ENCODE measurements around the gene CROCC2.

CROCC2 gene

DNA sequence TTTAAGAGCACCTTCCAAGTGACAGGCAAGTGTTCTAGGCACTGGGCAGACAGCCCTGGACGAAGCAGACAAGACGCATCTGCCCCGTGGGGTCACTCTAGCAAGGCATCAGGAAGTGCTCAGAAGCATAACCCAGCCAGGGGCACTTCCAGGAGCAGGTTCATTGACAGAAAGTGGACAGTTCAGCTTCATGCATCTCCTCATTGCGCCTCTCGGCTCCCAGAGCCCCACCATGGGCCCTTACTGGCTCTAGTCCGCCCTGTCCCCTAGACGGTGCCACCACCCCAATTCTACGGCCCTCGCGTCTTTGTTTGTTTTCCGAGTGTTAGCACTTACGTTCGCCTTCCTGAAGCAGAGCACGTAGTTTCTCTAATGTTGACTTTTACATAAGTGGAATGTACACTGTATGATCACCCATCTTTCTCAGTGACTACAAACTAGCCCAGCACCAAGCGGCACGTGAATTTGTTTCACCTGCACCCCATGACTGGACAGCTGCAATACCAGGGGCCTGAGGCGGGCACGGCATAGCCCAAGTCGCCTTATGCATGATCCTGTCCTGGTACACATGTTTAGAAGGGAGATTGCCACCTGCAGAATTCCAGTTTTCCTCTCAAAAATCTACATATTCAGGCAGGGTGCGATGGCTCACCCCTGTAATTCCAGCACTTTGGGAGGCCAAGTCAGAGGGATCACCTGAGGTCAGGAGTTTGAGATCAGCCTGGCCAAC lies 125.5 kb downstream of the CROCC2 start:
- DNase-seq (ENCODE audit: low read depth), result no peak
- H3K4me3 ChIP-seq (ENCODE audit: low read depth, low read length), result no peak overlapping the region
- TF ChIP-seq, protein P1, sequence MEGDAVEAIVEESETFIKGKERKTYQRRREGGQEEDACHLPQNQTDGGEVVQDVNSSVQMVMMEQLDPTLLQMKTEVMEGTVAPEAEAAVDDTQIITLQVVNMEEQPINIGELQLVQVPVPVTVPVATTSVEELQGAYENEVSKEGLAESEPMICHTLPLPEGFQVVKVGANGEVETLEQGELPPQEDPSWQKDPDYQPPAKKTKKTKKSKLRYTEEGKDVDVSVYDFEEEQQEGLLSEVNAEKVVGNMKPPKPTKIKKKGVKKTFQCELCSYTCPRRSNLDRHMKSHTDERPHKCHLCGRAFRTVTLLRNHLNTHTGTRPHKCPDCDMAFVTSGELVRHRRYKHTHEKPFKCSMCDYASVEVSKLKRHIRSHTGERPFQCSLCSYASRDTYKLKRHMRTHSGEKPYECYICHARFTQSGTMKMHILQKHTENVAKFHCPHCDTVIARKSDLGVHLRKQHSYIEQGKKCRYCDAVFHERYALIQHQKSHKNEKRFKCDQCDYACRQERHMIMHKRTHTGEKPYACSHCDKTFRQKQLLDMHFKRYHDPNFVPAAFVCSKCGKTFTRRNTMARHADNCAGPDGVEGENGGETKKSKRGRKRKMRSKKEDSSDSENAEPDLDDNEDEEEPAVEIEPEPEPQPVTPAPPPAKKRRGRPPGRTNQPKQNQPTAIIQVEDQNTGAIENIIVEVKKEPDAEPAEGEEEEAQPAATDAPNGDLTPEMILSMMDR (IDR thresholded peaks at IDR 0.05; ENCODE audit: control insufficient read depth, extremely low read depth, insufficient read depth), result no peak

DNA sequence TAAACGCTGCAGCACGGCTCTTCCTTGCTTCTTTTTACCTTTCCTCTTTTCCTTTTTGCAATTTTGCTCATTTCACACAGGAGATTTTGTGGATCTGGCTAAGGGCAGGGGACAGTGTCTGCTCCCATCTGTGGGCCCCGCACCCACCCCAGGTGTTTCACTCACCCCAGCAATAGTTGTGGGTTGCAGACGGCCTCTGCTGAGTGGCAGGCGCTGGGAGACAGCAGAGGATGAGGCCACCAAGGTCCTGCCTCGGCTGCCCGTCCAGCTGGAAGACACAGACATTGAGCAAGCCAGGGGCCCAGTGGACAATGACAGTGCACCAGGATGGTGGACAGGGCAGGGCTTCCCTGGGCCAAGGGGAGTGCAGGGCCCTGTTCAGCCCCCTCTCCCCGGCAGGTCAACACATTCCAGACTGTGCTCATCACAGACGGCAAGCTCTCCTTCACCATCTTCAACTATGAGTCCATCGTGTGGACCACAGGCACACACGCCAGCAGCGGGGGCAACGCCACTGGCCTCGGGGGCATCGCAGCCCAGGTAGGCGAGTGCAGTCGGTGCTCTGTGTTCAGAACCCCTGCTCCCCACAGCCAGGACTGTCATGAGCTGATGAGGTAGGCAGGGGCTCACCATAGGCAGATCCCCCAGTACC lies 127.3 kb downstream of the CROCC2 start:
- no peak for DNase-seq (ENCODE audit: low read depth)
- TF ChIP-seq, protein P1 (IDR thresholded peaks at IDR 0.05; ENCODE audit: control insufficient read depth, extremely low read depth, insufficient read depth), result no peak
- H3K4me3 ChIP-seq (ENCODE audit: low read depth, low read length), result no peak overlapping the region

DNA sequence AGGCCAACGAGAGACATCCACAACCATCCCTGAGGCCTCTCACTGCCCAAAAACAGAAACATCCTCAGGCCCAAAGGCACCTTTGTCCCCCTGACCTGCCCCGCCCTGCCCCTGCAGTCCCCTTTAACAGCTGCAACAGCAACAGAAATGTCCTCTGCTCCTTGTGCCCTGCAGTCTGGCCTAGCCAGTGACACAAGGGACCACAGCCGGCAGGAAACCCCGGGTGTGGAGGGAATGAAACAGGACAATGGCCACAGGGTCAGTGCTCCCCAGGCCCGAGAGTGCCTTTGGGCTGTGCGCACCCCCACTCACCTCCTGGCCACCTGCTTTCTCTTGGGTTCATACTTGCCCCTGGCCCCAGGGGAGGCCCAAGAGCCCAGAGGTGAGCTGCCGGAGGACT lies 127.9 kb downstream of the CROCC2 start:
- TF ChIP-seq, protein P1 (IDR thresholded peaks at IDR 0.05; ENCODE audit: control insufficient read depth, extremely low read depth, insufficient read depth), result no peak
- H3K4me3 ChIP-seq (ENCODE audit: low read depth, low read length), result no peak overlapping the region
- DNase-seq (ENCODE audit: low read depth), result no peak

DNA sequence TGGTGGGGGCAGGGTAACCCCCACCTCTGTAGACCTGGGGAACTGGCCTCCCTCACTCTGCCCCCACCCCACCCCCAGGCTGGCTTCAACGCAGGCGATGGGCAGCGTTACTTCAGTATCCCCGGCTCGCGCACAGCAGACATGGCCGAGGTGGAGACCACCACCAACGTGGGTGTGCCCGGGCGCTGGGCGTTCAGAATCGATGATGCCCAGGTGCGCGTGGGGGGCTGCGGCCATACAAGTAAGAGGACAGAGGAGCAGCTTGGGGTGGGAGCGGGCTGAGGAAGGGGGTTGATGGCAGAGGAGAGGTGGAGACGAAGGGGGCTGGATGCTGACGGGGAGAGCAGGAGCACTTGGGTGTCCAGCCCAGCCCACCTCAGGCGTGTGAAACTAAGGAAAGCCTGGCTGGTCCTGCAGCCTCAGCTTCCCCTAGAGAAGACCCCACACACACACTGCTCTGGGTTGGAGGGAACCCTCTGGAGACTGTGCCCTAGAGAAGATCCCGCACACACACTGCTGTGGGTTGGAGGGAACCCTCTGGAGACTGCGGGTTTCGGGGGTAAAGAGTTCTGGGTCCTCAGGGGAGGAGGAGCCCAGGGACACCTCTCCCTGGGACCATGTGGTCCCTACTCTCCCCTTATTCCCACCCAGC lies 128.5 kb downstream of the CROCC2 start:
- H3K4me3 ChIP-seq (ENCODE audit: low read depth, low read length), result no peak overlapping the region
- no peak for DNase-seq (ENCODE audit: low read depth)
- TF ChIP-seq, protein P1 (IDR thresholded peaks at IDR 0.05; ENCODE audit: control insufficient read depth, extremely low read depth, insufficient read depth), result no peak

DNA sequence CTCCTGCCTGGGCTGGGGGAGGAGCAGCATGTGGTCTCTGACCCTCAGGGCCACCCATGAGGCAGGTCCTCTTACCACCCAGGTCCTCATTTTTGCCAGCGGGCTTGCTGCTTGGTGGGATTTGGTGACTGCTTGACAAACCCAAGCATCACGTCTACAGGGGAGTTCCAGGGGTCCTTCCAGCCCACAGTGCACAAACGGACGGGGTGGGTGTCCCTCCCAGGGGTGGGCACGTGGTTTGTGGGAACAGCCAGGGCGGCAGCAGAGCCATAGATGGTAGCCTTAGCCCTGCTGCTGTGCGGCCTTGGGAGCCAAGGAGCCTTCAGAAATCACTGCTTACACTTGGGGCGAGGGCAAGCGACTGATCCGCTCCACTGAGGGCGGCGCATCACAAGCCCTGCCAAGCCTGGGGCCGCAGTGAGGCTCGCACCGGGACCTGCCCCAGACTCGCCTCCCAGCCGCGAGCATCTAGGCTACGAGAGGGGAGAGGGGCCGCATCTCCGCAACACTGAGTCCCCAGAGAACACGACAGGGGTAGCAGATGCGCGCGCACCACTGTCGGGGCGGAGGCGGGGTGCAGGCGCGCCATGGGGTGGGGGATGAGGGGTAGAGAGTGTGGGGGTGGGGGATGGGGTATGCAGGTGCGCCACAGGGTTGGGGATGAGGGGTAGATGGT lies 129.1 kb downstream of the CROCC2 start:
- H3K4me3 ChIP-seq (ENCODE audit: low read depth, low read length), result no peak overlapping the region
- TF ChIP-seq, protein P1 (IDR thresholded peaks at IDR 0.05; ENCODE audit: control insufficient read depth, extremely low read depth, insufficient read depth), result no peak
- no peak for DNase-seq (ENCODE audit: low read depth)

DNA sequence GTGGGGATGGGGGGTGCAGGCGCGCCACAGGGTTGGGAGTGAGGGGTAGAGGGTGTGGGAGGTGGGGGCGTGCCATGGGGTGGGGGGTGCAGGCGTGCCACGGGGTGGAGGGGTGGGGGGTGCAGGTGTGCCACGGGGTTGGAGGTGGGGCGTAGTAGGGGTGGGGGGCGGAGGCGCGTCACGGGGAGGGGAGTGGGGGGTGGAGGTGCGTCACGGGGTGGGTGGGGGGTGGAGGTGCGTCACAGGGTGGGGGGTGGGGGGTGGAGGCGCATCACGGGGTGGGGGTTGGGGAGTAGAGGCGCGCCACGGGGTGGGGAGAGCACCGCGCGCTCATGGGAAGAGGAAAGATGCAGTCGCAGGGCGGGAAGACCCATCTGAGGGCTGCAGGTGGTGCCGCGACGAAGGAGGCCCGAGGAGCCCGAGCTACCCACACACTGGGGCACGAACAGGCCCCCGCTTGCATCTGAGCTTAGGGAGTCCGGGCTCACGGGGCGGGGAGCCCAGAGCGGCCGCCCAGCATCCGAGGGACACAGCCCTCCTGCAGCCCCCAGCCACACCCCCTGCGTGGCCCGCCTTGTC lies 129.8 kb downstream of the CROCC2 start:
- no peak for DNase-seq (ENCODE audit: low read depth)
- no peak overlapping the region for H3K4me3 ChIP-seq (ENCODE audit: low read depth, low read length)
- TF ChIP-seq, protein P1 (IDR thresholded peaks at IDR 0.05; ENCODE audit: control insufficient read depth, extremely low read depth, insufficient read depth), result no peak

Data from LNCaP clone FGC (cell line).